ENCODE results near the gene DDX47. TPM values are rescaled to one million over a fixed set of nuclear protein-coding genes. Genes with fewer than 3 reads are reported as not detected.

The DDX47 gene
- total and polyA plus RNA-seq, 9 of the 15 experiments (the other 6 are each of a cell fraction or from before 2014, with no cell fraction given): 39.4 to 186 (median 64.4) TPM

DNA sequence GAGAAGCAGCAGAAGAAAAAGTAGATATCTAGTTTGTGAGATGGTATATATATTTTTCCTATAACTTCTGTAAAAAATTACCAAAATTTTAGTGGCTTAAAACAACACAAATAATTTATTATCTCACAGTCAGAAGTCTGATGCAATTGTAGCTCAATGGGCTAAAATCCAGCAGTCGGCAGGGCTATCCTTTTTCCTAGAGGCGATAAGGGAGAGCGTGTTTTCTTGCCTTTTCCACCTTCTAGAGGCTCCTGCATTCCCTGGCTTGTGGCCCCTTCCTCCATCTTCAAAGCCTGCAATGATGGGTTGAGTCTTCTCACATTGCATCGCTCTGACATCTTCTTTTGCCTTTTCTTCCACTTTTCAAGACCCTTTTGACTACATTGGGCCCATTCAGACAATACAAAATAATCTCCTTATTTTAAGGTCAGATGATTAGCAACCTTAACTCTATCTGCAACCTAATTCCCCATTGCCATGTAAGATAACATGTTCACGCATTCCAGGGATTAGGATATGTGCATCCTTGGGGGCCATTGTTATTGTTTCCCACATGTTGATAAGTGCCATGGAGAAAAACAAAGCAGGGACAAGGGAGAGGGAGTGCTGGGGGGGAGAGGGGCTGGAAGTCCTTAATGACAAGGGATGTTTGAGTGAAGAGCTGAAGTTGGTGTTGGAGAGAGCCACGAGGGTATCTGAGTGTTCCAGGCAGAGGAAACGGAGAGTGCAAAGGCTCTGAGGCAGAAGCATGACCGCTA lies 13.8 kb upstream of the DDX47 start:
- Histone ChIP-seq H3K9ac (ENCODE audit: insufficient read depth in 1 of 2, low read depth in 2 of 2, low read length in 2 of 2) (no peak overlapping the region), H3K4me2 (ENCODE audit: insufficient read depth, low read length) (no peak overlapping the region), H2AFZ (ENCODE audit: low read depth, low read length) (no peak overlapping the region), H3K36me3 (ENCODE audit: control insufficient read depth, insufficient read depth, low read length) (no peaks in the 10 kb centered on the region), H3K27ac (ENCODE audit: extremely low read depth, low read depth, low read length) (no peak overlapping the region), H3K4me1 (replicated peaks in 1 of 2; ENCODE audit: control insufficient read depth in 2 of 2, insufficient read depth in 2 of 2, low read length in 2 of 2) (peaks cover 6 to 22% of the 10 kb centered on the region in 2 experiments; a peak in 4 of 5 replicates), H3K9me1 (ENCODE audit: control insufficient read depth, insufficient read depth, low read length) (no peaks in the 10 kb centered on the region), H4K20me1 (replicated peaks; ENCODE audit: control insufficient read depth, insufficient read depth, low read length) (no peaks in the 10 kb centered on the region), H3K4me3 (no peak overlapping the region), H3K79me2 (ENCODE audit: control insufficient read depth, insufficient read depth, low read length) (no peaks in the 10 kb centered on the region), H3K27me3 (ENCODE audit: control insufficient read depth in 2 of 2, insufficient read depth in 2 of 2, low read length in 2 of 2) (no peaks in the 10 kb centered on the region), H3K9me3 (replicated peaks; ENCODE audit: control insufficient read depth, insufficient read depth, low read depth, low read length) (no peaks in the 10 kb centered on the region)
- in situ Hi-C loops (cut with MboI): no loop called here
- POLR2A ChIA-PET: no interaction called here
- TF ChIP-seq, protein P1, sequence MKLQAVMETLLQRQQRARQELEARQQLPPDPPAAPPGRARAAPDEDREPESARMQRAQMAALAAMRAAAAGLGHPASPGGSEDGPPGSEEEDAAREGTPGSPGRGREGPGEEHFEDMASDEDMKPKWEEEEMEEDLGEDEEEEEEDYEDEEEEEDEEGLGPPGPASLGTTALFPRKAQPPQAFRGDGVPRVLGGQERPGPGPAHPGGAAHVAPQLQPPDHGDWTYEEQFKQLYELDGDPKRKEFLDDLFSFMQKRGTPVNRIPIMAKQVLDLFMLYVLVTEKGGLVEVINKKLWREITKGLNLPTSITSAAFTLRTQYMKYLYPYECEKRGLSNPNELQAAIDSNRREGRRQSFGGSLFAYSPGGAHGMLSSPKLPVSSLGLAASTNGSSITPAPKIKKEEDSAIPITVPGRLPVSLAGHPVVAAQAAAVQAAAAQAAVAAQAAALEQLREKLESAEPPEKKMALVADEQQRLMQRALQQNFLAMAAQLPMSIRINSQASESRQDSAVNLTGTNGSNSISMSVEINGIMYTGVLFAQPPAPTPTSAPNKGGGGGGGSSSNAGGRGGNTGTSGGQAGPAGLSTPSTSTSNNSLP (IDR thresholded peaks at IDR 0.05; ENCODE audit: borderline replicate concordance, low read depth, low read length): no peak
- TF ChIP-seq SIN3A (IDR thresholded peaks at IDR 0.05; ENCODE audit: borderline replicate concordance in 2 of 2, control insufficient read depth in 1 of 2, low read depth in 2 of 2, low read length in 2 of 2): no peak
- peak; percentile 64 for TF ChIP-seq RBM25 (IDR thresholded peaks at IDR 0.05; ENCODE audit: low read depth, low read length, severe bottlenecking)
- TF ChIP-seq, protein P2, sequence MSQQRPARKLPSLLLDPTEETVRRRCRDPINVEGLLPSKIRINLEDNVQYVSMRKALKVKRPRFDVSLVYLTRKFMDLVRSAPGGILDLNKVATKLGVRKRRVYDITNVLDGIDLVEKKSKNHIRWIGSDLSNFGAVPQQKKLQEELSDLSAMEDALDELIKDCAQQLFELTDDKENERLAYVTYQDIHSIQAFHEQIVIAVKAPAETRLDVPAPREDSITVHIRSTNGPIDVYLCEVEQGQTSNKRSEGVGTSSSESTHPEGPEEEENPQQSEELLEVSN (IDR thresholded peaks at IDR 0.05; ENCODE audit: borderline replicate concordance in 1 of 2, extremely low read depth in 1 of 2, insufficient read depth in 1 of 2, insufficient read length in 1 of 2, low read depth in 1 of 2, low read length in 1 of 2, poor library complexity in 1 of 2, severe bottlenecking in 1 of 2): no peak
- no peak for TF ChIP-seq IRF9 (tag; IDR thresholded peaks at IDR 0.05)
- peak; percentile 31; the same call in 1 of the 2 replicates for TF ChIP-seq CEBPG (CRISPR knock-in tag; IDR thresholded peaks at IDR 0.05)
- TF ChIP-seq CEBPG (tag; conservative IDR thresholded peaks at IDR 0.05 in 1 of 2, IDR thresholded peaks at IDR 0.05 in 1 of 2): no peak
- TF ChIP-seq, protein P3, sequence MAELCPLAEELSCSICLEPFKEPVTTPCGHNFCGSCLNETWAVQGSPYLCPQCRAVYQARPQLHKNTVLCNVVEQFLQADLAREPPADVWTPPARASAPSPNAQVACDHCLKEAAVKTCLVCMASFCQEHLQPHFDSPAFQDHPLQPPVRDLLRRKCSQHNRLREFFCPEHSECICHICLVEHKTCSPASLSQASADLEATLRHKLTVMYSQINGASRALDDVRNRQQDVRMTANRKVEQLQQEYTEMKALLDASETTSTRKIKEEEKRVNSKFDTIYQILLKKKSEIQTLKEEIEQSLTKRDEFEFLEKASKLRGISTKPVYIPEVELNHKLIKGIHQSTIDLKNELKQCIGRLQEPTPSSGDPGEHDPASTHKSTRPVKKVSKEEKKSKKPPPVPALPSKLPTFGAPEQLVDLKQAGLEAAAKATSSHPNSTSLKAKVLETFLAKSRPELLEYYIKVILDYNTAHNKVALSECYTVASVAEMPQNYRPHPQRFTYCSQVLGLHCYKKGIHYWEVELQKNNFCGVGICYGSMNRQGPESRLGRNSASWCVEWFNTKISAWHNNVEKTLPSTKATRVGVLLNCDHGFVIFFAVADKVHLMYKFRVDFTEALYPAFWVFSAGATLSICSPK (IDR thresholded peaks at IDR 0.05; ENCODE audit: borderline replicate concordance): no peak
- TF ChIP-seq PRMT5 (CRISPR knock-in tag; IDR thresholded peaks at IDR 0.05): no peak
- TF ChIP-seq RBM14 (IDR thresholded peaks at IDR 0.05; ENCODE audit: borderline replicate concordance, insufficient read depth, low read depth, low read length): no peak
- TF ChIP-seq POLR2AphosphoS2 (IDR thresholded peaks at IDR 0.05; ENCODE audit: low read length): no peak
- no peak for TF ChIP-seq POLR2H (tag; IDR thresholded peaks at IDR 0.05; ENCODE audit: low read depth)
- peak; percentile 71 to 80; a peak in 2 of 4 replicates for TF ChIP-seq TRIM24 (IDR thresholded peaks at IDR 0.05)
- TF ChIP-seq SRSF7 (optimal IDR thresholded peaks at IDR 0.05; ENCODE audit: low read depth, low read length): no peak
- intact Hi-C loops (cut with micrococcal nuclease): no loop called here
- CTCF ChIA-PET (ENCODE audit: low intra/inter-chr PET ratio): no interaction called here
- no TSS peak for BruUV-seq (replicated peaks)
- ATAC-seq (no peak), FAIRE-seq (no peak), DNase-seq (ENCODE audit: extremely low read depth in 1 of 4, low spot score in 3 of 4) (no peak)
- 50% methylated on average over 8 of the region's 8 CpGs for WGBS (ENCODE audit: insufficient coverage, low coverage, missing lambda C conversion rate)
